Neuron (in vitro differentiated cells): ENCODE measurements around the gene PTGES3L.
A peak's percentile ranks its signal among the peaks of the same experiment; 100 is the strongest.

ENCODE experiments used
- H2AFZ ChIP-seq: one replicate; pipeline ENCODE4 v1.6.1; 2013; ENCODE audit warnings: low read depth, mild to moderate bottlenecking, inconsistent platforms, low read length, moderate library complexity
- H3K27me3 ChIP-seq: one replicate; pipeline ENCODE4 v1.6.1; 2013; ENCODE audit warnings: low read length; ENCODE audit not compliant: insufficient read depth
- H3K36me3 ChIP-seq: one replicate; pipeline ENCODE4 v1.6.1; 2013; ENCODE audit warnings: low read length; ENCODE audit not compliant: insufficient read depth
- H3K4me1 ChIP-seq: one replicate; pipeline ENCODE4 v1.6.1; 2013; ENCODE audit warnings: low read length; ENCODE audit not compliant: insufficient read depth
- H3K4me3 ChIP-seq: 2 replicates; pipeline ENCODE4 v1.5.1; 2013; ENCODE audit warnings: mild to moderate bottlenecking, low read length, moderate library complexity
- H3K9me3 ChIP-seq: one replicate; pipeline ENCODE4 v1.6.1; 2013; ENCODE audit warnings: low read length

PTGES3L gene

DNA sequence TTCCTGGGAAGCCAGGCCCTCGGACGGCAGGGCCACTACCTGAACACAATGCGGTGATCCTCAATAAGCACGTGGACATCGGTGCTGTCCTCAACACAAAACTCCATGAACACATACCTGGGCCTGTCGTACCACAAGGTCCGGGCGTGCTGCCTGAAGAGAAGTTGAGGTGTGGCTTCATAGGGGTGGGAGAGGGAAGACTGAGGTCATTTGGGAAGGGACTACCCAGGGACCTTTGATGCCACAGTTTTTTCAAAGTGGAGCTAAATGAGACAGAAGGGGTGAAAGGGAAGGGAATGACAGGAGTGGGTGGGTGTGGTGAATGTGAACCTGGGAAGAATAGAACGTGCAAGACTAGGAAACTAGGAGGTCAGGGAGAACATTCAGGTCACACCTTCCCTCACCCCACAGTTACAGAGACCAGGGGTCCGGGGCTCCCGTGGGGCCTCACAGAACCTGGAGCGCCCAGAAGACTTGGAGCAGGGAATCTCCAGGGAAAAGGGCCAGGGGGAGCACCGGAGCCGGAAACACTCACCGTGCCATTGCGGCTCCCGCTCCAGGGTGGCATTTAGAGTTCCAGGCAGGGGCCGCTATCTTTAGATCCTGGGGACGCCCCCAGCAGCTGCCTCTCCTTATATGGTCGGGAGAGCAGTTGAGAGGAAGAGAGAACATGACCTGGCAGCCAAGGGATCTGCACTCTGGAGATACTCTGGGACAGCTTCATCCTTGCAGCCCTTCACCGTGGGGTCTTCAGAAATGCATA lies at the start of gene PTGES3L:
Gene PTGES3L (minus strand): TSS at position 570 of the 763 bp plus-strand sequence. CDS start 27 bp downstream, at position 543.
- H3K9me3 ChIP-seq = no peaks in the 10 kb centered on the region
- peaks cover 12% of the 10 kb centered on the region for H3K4me1 ChIP-seq
- no peaks in the 10 kb centered on the region for H3K27me3 ChIP-seq
- H3K4me3 ChIP-seq = peak within 1 kb of the TSS; percentile 55
- peaks cover 5% of the 10 kb centered on the region for H3K36me3 ChIP-seq
- H2AFZ ChIP-seq = peak within 1 kb of the TSS; percentile 78

DNA sequence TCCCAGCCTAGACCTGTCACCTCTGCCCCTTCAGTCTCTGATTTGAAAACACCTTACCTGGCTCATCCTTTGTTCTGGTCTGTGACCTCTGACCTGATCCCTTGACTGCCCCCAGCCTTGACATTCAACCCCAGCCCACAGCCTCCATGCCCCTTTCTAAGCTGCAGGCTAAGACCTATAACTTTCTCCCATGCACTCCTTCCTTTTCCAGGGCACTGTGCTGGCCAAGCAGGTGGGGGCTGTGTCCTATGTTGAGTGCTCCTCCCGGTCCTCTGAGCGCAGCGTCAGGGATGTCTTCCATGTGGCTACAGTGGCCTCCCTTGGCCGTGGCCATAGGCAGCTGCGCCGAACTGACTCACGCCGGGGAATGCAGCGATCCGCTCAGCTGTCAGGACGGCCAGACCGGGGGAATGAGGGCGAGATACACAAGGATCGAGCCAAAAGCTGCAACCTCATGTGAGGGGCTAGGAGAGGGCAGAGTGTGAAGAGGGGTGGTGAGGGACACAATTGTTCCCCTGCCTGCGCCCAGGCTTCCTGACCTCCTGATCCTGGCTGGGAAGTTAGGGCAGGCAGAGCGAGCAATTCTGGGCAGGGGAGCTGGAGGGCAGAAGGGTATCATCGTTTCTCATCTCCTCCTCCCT lies 48.5 kb upstream of the PTGES3L start:
- H2AFZ ChIP-seq = no peak overlapping the region

DNA sequence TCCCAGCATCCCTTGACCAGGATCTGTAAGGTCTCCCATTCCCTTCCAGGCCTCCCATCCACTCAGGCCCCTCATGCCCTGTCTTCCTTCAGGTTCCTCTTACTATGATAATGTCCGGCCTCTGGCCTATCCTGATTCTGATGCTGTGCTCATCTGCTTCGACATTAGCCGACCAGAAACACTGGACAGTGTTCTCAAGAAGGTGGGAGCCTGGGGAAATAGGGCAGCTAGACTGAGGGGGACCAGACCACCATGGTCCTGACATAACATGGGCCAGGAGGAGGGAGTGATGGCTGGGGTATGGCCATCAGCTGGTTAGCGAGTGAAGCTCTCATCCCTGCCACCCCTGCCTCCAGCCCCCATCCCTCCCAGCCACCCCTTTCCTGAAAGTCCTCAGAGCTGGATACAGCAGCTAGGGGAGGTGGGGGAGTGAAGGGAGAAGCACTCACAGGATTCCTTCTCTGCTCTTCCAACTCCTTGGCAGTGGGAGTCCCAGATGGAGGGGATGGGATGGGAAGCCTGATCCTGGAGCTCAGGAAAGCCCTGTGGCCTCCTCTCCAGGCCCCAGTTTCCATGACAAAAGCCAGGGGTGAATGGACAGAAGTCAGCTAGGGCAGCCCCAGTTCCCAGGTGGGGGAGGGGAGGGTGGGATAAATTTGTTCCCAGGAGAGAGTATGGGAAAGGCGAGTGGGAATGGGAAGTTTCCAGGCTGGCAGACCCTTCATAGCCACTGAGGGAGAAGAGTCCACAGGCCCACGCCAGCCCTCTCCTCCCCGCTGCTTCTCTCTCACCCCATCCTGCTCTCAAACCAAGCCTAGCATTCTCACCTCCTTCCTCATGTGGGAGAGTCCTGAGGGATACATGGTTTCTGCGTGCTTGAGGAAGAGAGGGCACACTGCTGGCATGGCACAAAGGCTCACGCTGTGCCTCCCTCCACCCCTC lies 47.5 kb upstream of the PTGES3L start:
- H3K36me3 ChIP-seq = no peaks in the 10 kb centered on the region
- H3K9me3 ChIP-seq = no peaks in the 10 kb centered on the region
- peaks cover 19% of the 10 kb centered on the region for H3K4me1 ChIP-seq
- no peak overlapping the region for H3K4me3 ChIP-seq
- no peak overlapping the region for H2AFZ ChIP-seq
- no peaks in the 10 kb centered on the region for H3K27me3 ChIP-seq

More for the DNA sequence above, 48.5 kb upstream of the PTGES3L start:
- no peak overlapping the region for H3K4me3 ChIP-seq
- no peaks in the 10 kb centered on the region for H3K9me3 ChIP-seq
- no peaks in the 10 kb centered on the region for H3K36me3 ChIP-seq
- peaks cover 21% of the 10 kb centered on the region for H3K4me1 ChIP-seq
- no peaks in the 10 kb centered on the region for H3K27me3 ChIP-seq

DNA sequence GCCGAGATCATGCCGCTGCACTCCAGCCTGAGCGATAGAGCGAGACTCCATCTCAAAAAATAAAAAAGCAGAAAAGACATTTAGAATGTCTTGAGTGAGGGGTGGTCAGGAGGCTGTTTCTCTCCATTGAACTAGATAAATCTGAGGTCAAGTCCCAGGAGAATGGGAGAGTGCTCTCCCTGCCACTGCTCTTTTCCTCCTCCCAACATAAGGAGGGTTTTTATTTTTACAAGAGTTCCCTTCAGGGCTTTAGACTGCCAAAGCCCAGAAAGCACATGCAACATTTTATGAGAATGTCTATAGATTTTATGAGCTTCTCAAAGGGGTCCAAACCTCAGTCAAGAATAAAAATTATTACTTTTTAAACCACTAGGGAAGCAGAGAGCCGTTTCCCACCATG lies 46.7 kb upstream of the PTGES3L start:
- no peak overlapping the region for H2AFZ ChIP-seq
- no peaks in the 10 kb centered on the region for H3K36me3 ChIP-seq

DNA sequence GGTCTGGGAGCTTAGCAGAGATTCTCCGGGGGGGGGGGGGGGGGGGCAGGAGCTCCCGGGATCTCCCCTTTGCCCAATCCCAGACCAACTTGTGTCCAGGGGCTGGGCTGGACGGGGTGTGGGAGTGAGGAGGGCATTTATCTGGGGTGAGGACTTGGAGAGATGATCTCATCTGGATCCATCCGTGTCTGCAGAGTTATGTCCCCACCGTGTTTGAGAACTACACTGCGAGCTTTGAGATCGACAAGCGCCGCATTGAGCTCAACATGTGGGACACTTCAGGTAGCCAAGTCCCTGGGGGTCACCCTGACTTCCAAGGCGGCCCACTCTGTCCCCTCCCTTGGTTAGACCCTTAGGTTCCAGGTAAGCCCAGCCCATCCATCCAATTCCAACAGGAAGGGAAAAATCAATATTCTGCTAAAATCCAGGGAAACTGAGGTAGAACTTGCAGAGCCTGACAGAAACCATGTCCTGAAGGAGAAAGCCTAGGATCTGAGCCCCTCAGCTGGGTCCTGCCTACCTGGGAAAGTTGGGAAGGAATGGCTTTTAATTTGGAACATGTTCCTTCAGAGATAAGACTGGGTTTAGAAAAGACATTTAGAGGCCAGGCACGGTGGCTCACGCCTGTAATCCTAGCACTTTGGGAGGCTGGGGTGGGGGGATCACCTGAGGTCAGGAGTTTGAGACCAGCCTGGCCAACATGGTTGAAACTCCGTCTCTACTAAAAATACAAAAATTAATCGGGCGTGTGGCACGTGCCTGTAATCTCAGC lies 46.1 kb upstream of the PTGES3L start:
- Histone ChIP-seq H3K36me3 (no peaks in the 10 kb centered on the region), H3K4me3 (peak overlapping the region; percentile 56), H3K4me1 (peaks cover 28% of the 10 kb centered on the region), H3K9me3 (no peaks in the 10 kb centered on the region), H2AFZ (peak overlapping the region; percentile 57), H3K27me3 (no peaks in the 10 kb centered on the region)

More for the DNA sequence above, 46.7 kb upstream of the PTGES3L start:
- no peak overlapping the region for H3K4me3 ChIP-seq
- no peaks in the 10 kb centered on the region for H3K9me3 ChIP-seq
- H3K27me3 ChIP-seq = no peaks in the 10 kb centered on the region
- peaks cover 22% of the 10 kb centered on the region for H3K4me1 ChIP-seq

DNA sequence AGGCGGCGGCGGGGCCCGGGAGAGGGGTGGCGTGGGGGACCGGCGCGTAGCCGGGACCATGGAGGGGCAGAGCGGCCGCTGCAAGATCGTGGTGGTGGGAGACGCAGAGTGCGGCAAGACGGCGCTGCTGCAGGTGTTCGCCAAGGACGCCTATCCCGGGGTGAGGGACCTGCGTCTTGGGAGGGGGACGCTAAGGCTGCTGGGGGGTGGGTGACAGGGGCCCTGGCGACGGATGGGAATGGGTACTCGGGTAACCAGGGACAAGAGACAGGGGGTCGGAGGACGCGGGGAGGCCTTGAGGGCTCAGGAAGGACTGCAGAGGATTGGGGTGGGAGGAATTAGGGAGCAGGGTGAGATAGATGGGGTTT lies 45.4 kb upstream of the PTGES3L start:
- H3K27me3 ChIP-seq = no peaks in the 10 kb centered on the region
- peak overlapping the region; percentile 57 for H2AFZ ChIP-seq
- H3K4me3 ChIP-seq = peak overlapping the region; percentile 56
- no peaks in the 10 kb centered on the region for H3K36me3 ChIP-seq
- peaks cover 32% of the 10 kb centered on the region for H3K4me1 ChIP-seq
- H3K9me3 ChIP-seq = no peaks in the 10 kb centered on the region

DNA sequence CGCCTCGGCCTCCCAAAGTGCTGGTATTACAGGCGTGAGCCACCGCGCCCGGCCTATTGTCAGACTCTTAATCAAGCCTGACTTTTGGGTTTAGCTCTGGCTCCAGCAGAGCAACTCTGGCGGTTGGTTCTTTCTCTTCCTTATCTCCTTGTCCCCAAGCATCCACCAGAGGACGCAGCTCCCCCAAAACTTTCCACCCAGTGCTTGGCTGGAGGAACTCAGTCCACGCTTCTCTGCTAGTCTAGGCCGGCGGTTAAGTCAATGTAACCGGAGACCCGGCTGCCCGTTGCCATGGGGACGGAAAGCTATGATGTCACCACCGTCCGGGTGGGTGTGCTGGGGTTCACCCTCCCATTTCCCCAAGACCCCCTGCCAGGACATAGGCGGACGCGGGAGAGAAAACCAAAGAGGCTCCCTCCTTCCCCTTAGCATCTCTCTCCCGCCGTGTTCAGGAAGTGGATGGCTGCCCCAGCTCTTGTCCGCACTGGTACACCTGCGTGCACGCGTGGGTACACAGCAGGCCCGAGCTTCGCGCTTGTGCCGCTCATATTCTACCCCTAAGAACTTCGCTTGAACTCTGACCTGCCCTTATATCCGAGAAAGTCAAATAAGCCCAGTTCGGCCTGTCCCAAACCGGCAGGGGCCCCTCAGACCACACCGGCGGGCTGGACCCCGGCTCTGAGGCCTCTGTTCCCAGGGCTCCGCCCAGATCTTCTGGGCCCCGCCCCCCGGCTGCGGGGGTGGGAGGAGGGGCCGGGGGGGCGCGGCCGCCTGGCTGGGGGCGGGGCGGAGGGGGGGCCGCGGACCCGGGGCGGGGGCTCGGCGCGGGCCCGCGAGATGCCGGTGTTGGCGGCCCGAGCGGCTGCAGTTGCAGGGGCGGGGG lies 44.8 kb upstream of the PTGES3L start, which contains the start of gene RND2:
Gene RND2 (plus strand): TSS at position 825 of the 883 bp plus-strand sequence. CDS start 117 bp downstream, outside the sequence.
- H2AFZ ChIP-seq = peak within 1 kb of the TSS; percentile 57
- H3K4me3 ChIP-seq = peak within 1 kb of the TSS; percentile 59
- H3K4me1 ChIP-seq = peaks cover 37% of the 10 kb centered on the region
- H3K27me3 ChIP-seq = no peaks in the 10 kb centered on the region
- H3K9me3 ChIP-seq = no peaks in the 10 kb centered on the region
- H3K36me3 ChIP-seq = no peaks in the 10 kb centered on the region

DNA sequence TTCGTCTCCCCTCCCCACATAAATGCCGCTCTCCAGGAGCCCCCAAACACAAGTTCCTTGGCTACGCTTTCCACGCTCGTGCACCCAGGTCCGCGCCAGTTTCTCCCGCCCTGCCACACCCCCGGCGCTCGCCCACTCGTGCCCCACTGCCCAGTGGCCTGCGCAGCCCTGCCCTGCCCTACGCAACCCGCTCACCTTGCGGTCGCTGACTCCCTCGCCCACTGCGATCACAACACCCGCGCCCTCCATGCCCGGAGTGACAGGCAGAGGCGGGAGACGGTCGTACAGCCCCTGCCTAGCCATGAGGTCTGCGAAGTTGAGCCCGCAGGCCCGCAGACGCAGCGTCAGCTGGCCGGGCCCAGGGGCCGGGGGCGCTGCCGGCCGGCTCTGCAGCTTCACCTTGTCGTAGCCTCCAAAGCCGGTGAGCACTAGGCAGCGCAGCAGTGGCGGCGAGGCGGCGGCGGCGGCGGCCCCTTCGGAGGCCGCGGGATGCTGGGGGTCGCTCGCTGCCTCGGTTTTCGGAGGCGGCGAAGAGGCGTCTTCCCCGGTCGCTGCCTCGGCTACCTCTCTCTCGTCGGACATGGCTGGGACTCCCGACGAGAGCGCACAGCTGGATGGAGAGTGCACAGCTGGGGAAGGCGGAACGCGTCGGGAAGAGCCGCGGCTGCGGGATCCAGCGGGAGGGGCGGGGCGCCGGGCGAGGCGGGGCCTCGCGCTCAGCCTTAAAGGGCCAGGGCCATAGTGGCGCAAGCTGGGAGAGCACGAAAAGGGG lies 42.0 kb upstream of the PTGES3L start, which contains the start of gene VAT1:
Gene VAT1 (minus strand): TSS at position 645 of the 772 bp plus-strand sequence. CDS start 63 bp downstream, at position 582.
- Histone ChIP-seq H3K27me3 (no peaks in the 10 kb centered on the region), H3K4me3 (peak within 1 kb of the TSS; percentile 86), H2AFZ (peak within 1 kb of the TSS; percentile 65), H3K9me3 (no peaks in the 10 kb centered on the region), H3K4me1 (peaks cover 55% of the 10 kb centered on the region), H3K36me3 (no peaks in the 10 kb centered on the region)

DNA sequence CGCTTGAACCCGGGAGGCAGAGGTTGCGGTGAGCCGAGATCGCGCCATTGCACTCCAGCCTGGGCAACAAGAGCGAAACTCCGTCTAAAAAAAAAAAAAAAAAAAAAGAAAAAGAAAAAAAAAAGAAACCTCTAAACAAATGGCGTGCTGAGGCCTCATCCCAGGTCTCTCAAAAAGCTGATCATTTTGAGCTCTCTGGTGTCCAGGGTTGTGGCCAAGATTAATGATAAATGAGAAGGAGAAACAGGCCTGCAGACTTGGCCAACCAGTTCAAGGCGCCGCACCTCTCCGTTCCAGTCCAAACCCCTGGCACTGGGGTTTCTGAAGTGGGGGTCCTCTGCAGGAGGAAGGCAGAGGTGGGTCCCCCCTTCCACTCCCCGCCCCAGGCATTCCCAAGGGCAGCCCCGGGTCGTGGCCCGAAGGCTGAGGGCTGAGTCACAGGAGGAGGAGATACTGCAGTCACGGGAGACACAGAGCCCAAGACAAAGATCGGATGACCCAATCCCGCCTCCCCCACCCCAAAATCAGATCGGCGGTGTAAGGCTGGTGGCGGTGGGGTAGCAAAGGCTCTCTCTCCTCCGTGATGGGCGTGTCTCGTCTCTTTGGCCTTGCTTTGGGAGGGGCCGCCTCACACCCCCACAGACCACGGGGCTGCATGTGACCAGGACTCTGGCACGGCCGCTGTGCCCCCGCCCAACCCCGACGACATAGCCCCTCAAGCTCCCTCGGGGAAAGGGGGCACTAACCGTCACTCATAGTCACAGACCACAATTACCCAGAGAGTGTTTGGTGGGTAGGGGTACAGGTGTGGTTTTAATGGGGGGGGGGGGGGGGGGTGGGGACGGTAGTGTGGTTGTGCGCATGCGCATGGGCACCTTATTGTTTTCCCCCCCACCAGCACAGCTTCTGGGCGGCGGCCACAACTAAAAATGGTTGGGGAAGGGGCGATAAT lies 41.2 kb upstream of the PTGES3L start:
- H3K4me3 ChIP-seq = peak overlapping the region; percentile 86
- H2AFZ ChIP-seq = peak overlapping the region; percentile 65
- H3K27me3 ChIP-seq = no peaks in the 10 kb centered on the region
- peaks cover 2% of the 10 kb centered on the region for H3K36me3 ChIP-seq
- no peaks in the 10 kb centered on the region for H3K9me3 ChIP-seq
- H3K4me1 ChIP-seq = peaks cover 58% of the 10 kb centered on the region

DNA sequence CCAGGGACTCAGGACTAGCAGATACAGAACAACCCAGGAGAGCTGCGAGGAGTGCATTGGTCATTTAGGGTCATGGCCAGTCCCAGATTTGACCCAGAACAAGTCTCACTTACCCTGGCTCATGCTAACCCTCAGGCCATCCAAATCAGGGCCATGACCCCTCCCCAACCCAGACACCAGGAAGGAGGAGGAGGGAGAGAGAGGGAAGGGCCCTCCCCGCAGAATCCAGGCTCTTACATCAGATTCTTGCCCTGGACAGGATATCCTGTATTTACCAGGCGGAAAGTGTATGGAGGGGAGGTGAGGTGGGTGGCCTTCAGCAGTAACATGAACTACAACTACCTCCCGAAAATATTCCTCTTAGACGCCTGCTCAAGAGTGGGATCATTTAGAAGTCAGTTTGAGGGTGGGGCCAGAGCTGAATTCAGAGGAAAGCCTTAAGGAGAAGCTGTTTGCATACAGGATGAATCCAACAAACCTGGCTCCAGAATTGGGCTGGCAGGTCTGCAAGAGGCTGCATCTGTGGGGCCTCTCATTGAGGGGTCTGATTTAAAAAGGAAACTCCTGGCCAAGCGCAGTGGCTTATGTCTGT lies 40.2 kb upstream of the PTGES3L start:
- H3K9me3 ChIP-seq = no peaks in the 10 kb centered on the region

More for the DNA sequence above, 40.2 kb upstream of the PTGES3L start:
- H2AFZ ChIP-seq = no peak overlapping the region
- no peak overlapping the region for H3K4me3 ChIP-seq
- H3K36me3 ChIP-seq = peaks cover 8% of the 10 kb centered on the region
- peaks cover 59% of the 10 kb centered on the region for H3K4me1 ChIP-seq
- H3K27me3 ChIP-seq = no peaks in the 10 kb centered on the region
